ENCODE measurements around the gene NT5DC2.

NT5DC2 gene

GRCh38 chr3:52487788-52488691 lies 45.6 kb downstream of the NT5DC2 start:
- DNase-seq (ENCODE audit: low read depth): no peak

- no peak for DNase-seq (ENCODE audit: low read depth)
Observed at GRCh38 chr3:52487050-52487787, 46.4 kb downstream of the NT5DC2 start.

GRCh38 chr3:52484680-52485461 lies 48.8 kb downstream of the NT5DC2 start:
- no peak for DNase-seq (ENCODE audit: low read depth)

GRCh38 chr3:52483577-52484381 lies 49.9 kb downstream of the NT5DC2 start:
- no peak for DNase-seq (ENCODE audit: low read depth)

GRCh38 chr3:52483081-52483480 lies 50.6 kb downstream of the NT5DC2 start:
- DNase-seq (ENCODE audit: low read depth): no peak

GRCh38 chr3:52481819-52482521 lies 51.7 kb downstream of the NT5DC2 start:
- no peak for DNase-seq (ENCODE audit: low read depth)

GRCh38 chr3:52480768-52481715 lies 52.6 kb downstream of the NT5DC2 start:
- no peak for DNase-seq (ENCODE audit: low read depth)

- DNase-seq (ENCODE audit: low read depth): no peak
Observed at GRCh38 chr3:52479877-52480575, 53.6 kb downstream of the NT5DC2 start.

GRCh38 chr3:52479037-52479876 lies 54.4 kb downstream of the NT5DC2 start:
- DNase-seq (ENCODE audit: low read depth): no peak

GRCh38 chr3:52477796-52478095 lies 55.9 kb downstream of the NT5DC2 start:
- DNase-seq (ENCODE audit: low read depth): no peak

- no peak for DNase-seq (ENCODE audit: low read depth)
Observed at GRCh38 chr3:52477076-52477795, 56.4 kb downstream of the NT5DC2 start.
